22Rv1 (cell line): ENCODE data around the gene CCDC85A.
A peak's percentile ranks its signal among the peaks of the same experiment; 100 is the strongest.
"Not testable (repeated sequence)": the region's sequence is repeated elsewhere in the genome, so short reads cannot be mapped to it uniquely, and the experiment has no call there.

Experiments used
- H3K27ac ChIP-seq: fragments of 450-650 bp; 2 replicates; pipeline ENCODE4 v1.5.1; 2017
- CTCF ChIP-seq: fragments of 450-650 bp; IDR thresholded peaks from 2 replicates; pipeline ENCODE4 v1.5.1; 2017; ENCODE audit warnings: mild to moderate bottlenecking
- ZFX ChIP-seq: fragments of 450-650 bp; IDR thresholded peaks from 2 replicates; pipeline ENCODE4 v1.6.1; 2017; ENCODE audit warnings: antibody characterized with exemption, borderline replicate concordance

Gene CCDC85A

GRCh38 chr2:56183643-56184499 lies at the start of gene CCDC85A:
Gene CCDC85A, plus strand, starts transcription at chr2:56183990. Its CDS starts 635 bp downstream, at chr2:56184625.
- no peak for TF ChIP-seq ZFX
- peak; percentile 97 for TF ChIP-seq CTCF
- peak within 1 kb of the TSS; percentile 62 for H3K27ac ChIP-seq

- TF ChIP-seq ZFX = no peak
- no peak for TF ChIP-seq CTCF
- no peak overlapping the region for H3K27ac ChIP-seq
Measured at GRCh38 chr2:56134861-56135260, 48.9 kb upstream of the CCDC85A start.

GRCh38 chr2:56142497-56143061 lies 41.2 kb upstream of the CCDC85A start:
- not testable (repeated sequence) for H3K27ac ChIP-seq

GRCh38 chr2:56147907-56148306 lies 35.9 kb upstream of the CCDC85A start:
- TF ChIP-seq ZFX (no peak), CTCF (no peak)
- H3K27ac ChIP-seq = no peak overlapping the region

- H3K27ac ChIP-seq = no peak overlapping the region
Measured at GRCh38 chr2:56148825-56149224, 35.0 kb upstream of the CCDC85A start.

GRCh38 chr2:56151841-56152240 lies 31.9 kb upstream of the CCDC85A start:
- no peak overlapping the region for H3K27ac ChIP-seq
- TF ChIP-seq CTCF = no peak
- TF ChIP-seq ZFX = no peak

More at GRCh38 chr2:56148825-56149224, 35.0 kb upstream of the CCDC85A start:
- TF ChIP-seq ZFX (no peak), CTCF (no peak)

GRCh38 chr2:56155188-56155587 lies 28.6 kb upstream of the CCDC85A start:
- H3K27ac ChIP-seq = no peak overlapping the region
- TF ChIP-seq CTCF (no peak), ZFX (no peak)

GRCh38 chr2:56159875-56160274 lies 23.9 kb upstream of the CCDC85A start:
- not testable (repeated sequence) for H3K27ac ChIP-seq
